IPS-11a (cell line): ENCODE measurements around the gene NDUFA3.

Experiments used
- H3K4me3 ChIP-seq: one replicate; pipeline ENCODE4 v1.5.1; 2013; ENCODE audit warnings: low read depth, low read length, control low read depth

The NDUFA3 gene

DNA sequence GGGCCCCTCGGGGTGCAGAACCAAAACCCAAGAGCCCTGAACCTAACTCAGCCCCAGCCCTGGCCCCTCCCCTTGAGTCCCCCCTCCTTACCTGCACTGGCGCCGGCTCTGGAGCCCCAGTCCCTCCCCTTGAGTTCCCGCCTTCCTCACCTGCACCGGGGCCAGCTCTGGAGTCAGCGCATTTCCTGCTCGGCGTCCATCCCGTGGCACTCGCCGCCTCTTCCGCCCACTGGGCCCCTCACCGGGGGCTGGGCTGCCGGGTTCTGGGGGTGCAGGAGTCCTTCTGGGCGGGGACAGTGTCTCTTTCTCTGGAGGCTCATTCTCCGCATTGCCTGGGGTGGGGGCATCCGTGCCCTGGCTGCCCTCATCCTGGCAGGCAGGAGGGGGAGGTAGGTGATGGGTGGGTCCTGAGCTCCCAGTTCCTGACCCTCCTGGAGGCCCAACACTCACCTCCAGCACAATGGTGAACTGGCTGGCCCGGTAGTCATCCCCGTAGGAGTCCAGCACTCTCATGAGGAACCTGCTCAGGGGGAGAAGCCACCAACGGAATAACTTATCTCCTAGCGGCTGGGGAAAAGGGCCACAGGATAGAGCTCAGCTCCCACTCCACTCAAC, 5.3 kb downstream of the NDUFA3 start:
- H3K4me3 ChIP-seq, result no peak overlapping the region

GRCh38 chr19:54108496-54108895, 5.8 kb downstream of the NDUFA3 start:
- H3K4me3 ChIP-seq, result no peak overlapping the region

- no peak overlapping the region for H3K4me3 ChIP-seq
These were observed 7.0 kb downstream of the NDUFA3 start for GRCh38 chr19:54109651-54110050.

- peak overlapping the region; percentile 95 for H3K4me3 ChIP-seq
These were observed 11.9 kb downstream of the NDUFA3 start for GRCh38 chr19:54114340-54115108.

GRCh38 chr19:54115109-54116063, 12.7 kb downstream of the NDUFA3 start, which contains the start of the genes PRPF31 and TFPT:
Gene PRPF31 (plus strand): TSS chr19:54115754. CDS start chr19:54118279, 2,525 bp downstream.
Gene TFPT (minus strand): TSS chr19:54115657. CDS start chr19:54115269, 388 bp downstream.
- H3K4me3 ChIP-seq, result peak within 1 kb of the TSS; percentile 95

DNA sequence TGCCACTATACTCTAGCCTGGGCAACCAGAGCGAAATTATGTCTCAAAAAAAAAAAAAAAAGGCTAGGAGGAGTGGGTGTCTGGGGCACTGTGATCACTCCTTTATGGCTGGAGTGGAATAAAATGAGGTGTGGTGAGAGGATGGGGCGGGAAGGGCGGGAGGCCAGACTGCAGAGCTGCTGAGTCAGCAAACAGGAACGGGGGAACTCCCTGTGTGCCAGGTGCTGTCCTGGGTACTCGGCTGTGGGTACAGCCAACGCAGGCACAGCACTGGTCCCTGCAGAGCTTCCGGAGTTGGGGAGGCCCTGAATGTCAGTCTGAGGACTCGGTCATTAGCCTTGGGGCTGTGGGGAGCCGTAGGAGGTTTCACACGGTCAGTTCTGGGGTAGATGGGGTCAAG, 18.6 kb downstream of the NDUFA3 start:
- no peak overlapping the region for H3K4me3 ChIP-seq

GRCh38 chr19:54123682-54124081, 21.0 kb downstream of the NDUFA3 start:
- no peak overlapping the region for H3K4me3 ChIP-seq

DNA sequence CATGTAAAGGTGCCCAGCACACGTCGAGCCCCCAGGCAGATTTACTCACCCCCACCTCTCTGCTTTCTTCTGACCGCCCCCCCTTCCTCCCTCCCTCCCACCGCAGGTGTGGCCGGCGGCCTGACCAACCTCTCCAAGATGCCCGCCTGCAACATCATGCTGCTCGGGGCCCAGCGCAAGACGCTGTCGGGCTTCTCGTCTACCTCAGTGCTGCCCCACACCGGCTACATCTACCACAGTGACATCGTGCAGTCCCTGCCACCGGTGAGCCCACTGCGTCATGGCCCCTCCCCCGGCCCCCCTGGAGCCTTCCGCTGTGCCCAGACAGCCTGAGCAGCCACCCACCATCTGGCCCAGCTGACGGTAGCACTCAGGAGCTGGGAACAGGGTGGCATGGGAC, 21.7 kb downstream of the NDUFA3 start:
- no peak overlapping the region for H3K4me3 ChIP-seq

GRCh38 chr19:54125713-54126112, 23.1 kb downstream of the NDUFA3 start:
- H3K4me3 ChIP-seq, result no peak overlapping the region

- no peak overlapping the region for H3K4me3 ChIP-seq
These were observed 25.2 kb downstream of the NDUFA3 start for GRCh38 chr19:54127688-54128440.

GRCh38 chr19:54128441-54128725, 25.7 kb downstream of the NDUFA3 start:
- no peak overlapping the region for H3K4me3 ChIP-seq

- H3K4me3 ChIP-seq, result no peak overlapping the region
These were observed 26.4 kb downstream of the NDUFA3 start for GRCh38 chr19:54128796-54129616.

- H3K4me3 ChIP-seq, result no peak overlapping the region
These were observed 27.0 kb downstream of the NDUFA3 start for GRCh38 chr19:54129617-54129996.

GRCh38 chr19:54133312-54133956, 30.8 kb downstream of the NDUFA3 start:
- H3K4me3 ChIP-seq, result no peak overlapping the region

DNA sequence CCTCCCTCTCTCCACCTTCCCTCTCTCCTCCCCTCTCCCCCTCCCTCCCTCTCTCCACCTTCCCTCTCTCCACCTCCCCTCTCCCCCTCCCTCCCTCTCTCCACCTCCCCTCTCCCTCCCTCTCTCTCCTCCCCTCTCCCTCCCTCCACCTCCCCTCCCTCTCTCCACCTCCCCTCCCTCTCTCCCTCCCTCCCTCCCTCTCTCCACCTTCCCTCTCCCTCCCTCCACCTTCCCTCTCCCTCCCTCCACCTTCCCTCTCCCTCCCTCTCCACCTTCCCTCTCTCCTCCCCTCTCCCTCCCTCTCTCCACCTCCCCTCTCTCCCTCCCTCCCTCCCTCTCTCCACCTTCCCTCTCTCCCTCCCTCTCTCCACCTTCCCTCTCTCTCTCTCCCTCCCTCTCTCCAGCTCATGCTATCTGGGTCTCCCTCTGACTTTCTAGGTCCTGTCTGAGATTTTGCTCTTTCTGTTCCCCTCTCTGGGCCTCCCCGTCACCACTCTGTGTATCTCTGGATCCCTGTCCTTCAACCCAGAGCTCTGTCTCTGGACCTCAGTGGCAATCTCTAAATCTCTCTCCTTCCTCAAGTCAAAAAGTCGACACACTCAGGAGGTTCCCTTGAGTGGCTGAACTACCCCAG, 31.4 kb downstream of the NDUFA3 start:
- H3K4me3 ChIP-seq, result no peak overlapping the region

DNA sequence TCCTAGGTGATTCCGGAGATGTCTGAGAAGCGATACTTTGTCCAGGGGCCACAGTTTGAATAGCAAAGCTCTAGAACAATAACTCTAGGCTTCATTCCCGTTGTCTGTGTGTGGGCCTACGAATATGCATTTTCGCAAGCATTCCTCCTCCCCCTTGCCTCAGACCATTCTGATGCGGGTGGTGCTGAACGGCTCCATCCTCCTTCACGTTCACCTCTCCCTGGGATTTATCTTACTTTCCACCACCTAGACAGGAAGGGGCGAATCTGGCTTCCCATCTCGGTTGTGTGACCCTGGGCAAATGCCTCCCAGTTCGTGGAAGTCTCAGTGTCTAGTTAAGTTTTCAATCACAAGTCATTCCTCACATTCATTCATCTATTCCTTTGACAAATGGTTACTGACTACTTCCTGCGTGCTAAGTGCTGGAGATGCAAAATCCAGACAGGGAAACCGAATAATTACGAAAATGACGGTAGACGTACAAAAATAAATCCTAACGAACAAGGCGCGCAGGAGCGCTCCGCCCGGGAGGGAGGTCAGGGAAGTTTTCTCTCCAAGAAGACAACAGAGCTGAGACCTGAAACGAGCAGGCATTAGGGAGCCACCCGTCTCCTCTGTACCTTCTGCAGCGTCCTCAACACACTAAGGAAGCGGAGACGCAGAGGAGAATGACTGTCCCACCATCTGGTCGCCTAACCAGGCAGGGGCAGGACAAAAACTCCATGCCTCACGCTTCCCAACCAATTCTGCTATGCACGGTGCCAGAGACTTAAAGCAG, 33.6 kb downstream of the NDUFA3 start:
- H3K4me3 ChIP-seq, result peak overlapping the region; percentile 50

DNA sequence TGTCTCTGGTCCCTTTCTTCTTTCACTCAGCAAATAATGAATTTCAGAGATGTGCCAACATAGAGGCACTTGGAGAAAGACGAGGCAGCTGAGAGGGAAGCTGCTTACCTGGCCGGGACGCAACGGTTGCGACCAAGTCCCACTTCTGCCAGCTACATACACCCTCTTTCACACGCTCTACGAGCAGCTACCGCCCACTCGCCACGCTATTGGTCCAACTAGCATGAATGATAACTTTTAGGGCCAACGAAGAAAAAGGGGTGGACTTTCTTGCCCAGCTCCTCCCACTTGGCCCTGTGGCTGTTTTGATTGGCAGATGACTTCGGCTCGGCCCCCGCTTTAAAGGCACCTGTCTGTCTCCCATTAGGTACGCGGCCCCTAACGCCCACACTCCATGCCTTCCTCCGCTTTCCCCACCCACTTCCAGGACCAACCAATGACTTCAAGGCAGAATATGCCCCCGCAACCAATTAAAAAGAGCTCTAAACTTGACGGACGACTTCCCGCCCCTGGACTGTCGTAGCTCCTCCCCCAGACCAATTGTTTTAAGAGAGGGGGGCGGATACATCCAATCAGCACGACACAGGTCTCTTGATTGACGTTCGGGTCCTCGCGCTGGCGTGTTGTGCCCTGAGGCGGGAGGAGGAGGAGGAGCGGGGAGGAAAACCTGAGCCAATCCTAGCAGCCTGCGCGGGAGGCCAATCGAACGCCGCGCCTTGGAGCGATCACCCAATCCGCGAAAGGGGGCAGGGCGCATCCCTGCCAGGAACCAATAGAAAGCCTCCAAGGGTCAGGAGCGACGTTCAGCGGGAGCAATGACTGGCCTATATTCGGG, 34.4 kb downstream of the NDUFA3 start:
- H3K4me3 ChIP-seq, result peak overlapping the region; percentile 62
